ENCODE measurements around the gene GARS1. TPM values are rescaled to one million over a fixed set of nuclear protein-coding genes. Genes with fewer than 3 reads are reported as not detected.
A peak's percentile ranks its signal among the peaks of the same experiment; 100 is the strongest.

The GARS1 gene
- total RNA-seq, 1 donor from 2014 or later, result 95.9 TPM

DNA sequence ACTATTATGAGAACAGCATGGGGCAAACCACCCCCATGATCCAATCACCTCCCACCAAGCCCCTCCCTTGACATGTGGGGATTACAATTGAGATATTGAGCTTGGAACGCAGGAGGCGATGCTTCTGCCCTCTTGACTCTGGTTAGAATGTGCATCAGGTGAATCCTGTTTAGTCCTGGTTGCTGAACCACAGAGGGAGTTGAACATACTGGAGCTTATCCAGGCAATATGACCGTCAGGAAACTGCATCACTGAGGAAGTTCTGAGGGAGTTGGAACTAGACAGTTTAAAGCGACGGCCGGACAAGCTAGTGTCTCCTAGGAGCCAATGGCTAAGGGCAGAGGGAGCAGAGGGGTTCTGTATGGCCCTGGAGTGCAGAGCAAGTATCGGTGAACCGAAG lies 31.8 kb upstream of the GARS1 start:
- Mint-ChIP-seq H3K4me3 (no peak overlapping the region), H3K27ac (peak overlapping the region; percentile 29), H3K4me1 (peaks cover 36% of the 10 kb centered on the region), H3K27me3 (ENCODE audit: insufficient read depth, low read depth) (peaks cover 2% of the 10 kb centered on the region), H3K9me3 (no peaks in the 10 kb centered on the region), H3K36me3 (peaks cover 6% of the 10 kb centered on the region)
- no peak overlapping the region for H3K9ac ChIP-seq
- H4K20me1 ChIP-seq (ENCODE audit: low read depth), result no peaks in the 10 kb centered on the region
- TF ChIP-seq EZH2 (IDR thresholded peaks at IDR 0.05), result no peak
- TF ChIP-seq, protein P1, sequence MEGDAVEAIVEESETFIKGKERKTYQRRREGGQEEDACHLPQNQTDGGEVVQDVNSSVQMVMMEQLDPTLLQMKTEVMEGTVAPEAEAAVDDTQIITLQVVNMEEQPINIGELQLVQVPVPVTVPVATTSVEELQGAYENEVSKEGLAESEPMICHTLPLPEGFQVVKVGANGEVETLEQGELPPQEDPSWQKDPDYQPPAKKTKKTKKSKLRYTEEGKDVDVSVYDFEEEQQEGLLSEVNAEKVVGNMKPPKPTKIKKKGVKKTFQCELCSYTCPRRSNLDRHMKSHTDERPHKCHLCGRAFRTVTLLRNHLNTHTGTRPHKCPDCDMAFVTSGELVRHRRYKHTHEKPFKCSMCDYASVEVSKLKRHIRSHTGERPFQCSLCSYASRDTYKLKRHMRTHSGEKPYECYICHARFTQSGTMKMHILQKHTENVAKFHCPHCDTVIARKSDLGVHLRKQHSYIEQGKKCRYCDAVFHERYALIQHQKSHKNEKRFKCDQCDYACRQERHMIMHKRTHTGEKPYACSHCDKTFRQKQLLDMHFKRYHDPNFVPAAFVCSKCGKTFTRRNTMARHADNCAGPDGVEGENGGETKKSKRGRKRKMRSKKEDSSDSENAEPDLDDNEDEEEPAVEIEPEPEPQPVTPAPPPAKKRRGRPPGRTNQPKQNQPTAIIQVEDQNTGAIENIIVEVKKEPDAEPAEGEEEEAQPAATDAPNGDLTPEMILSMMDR (IDR thresholded peaks at IDR 0.05), result no peak
- no peak for TF ChIP-seq EZH2phosphoT487 (IDR thresholded peaks at IDR 0.05)
- H3K79me2 ChIP-seq (ENCODE audit: low read depth), result no peaks in the 10 kb centered on the region
- H3K27ac ChIP-seq, result no peak overlapping the region
- H3K4me3 ChIP-seq, result no peak overlapping the region
- no peak overlapping the region for H2AFZ ChIP-seq (replicated peaks)
- no peak for DNase-seq (ENCODE audit: low spot score)
- no peaks in the 10 kb centered on the region for H3K36me3 ChIP-seq
- H3K4me2 ChIP-seq, result no peak overlapping the region
- H3K4me1 ChIP-seq, result peaks cover 22% of the 10 kb centered on the region
- H3K9me3 ChIP-seq (ENCODE audit: low read depth), result no peaks in the 10 kb centered on the region
- no peaks in the 10 kb centered on the region for H3K27me3 ChIP-seq
- H3F3A ChIP-seq (ENCODE audit: low read depth), result peaks cover 9% of the 10 kb centered on the region

GRCh38 chr7:30563326-30563942 lies 31.2 kb upstream of the GARS1 start:
- Mint-ChIP-seq H3K4me1 (peaks cover 36% of the 10 kb centered on the region), H3K36me3 (peaks cover 6% of the 10 kb centered on the region), H3K4me3 (no peak overlapping the region), H3K27me3 (ENCODE audit: insufficient read depth, low read depth) (peaks cover 5% of the 10 kb centered on the region), H3K27ac (peak overlapping the region; percentile 55), H3K9me3 (no peaks in the 10 kb centered on the region)
- H3F3A ChIP-seq (ENCODE audit: low read depth), result peaks cover 9% of the 10 kb centered on the region
- no peak overlapping the region for H3K9ac ChIP-seq
- no peak overlapping the region for H2AFZ ChIP-seq (replicated peaks)
- TF ChIP-seq EZH2phosphoT487 (IDR thresholded peaks at IDR 0.05) (no peak), EZH2 (IDR thresholded peaks at IDR 0.05) (no peak)
- TF ChIP-seq, protein P1 (IDR thresholded peaks at IDR 0.05), result no peak
- H3K4me3 ChIP-seq, result no peak overlapping the region
- no peak for DNase-seq (ENCODE audit: low spot score)
- peaks cover 27% of the 10 kb centered on the region for H3K4me1 ChIP-seq
- H3K27me3 ChIP-seq, result no peaks in the 10 kb centered on the region
- no peaks in the 10 kb centered on the region for H3K79me2 ChIP-seq (ENCODE audit: low read depth)
- H3K36me3 ChIP-seq, result no peaks in the 10 kb centered on the region
- no peak overlapping the region for H3K4me2 ChIP-seq
- H3K9me3 ChIP-seq (ENCODE audit: low read depth), result no peaks in the 10 kb centered on the region
- H3K27ac ChIP-seq, result no peak overlapping the region
- H4K20me1 ChIP-seq (ENCODE audit: low read depth), result no peaks in the 10 kb centered on the region

- Mint-ChIP-seq H3K27ac (peak overlapping the region; percentile 59), H3K27me3 (ENCODE audit: insufficient read depth, low read depth) (peaks cover 5% of the 10 kb centered on the region)
- H3F3A ChIP-seq (ENCODE audit: low read depth), result peaks cover 16% of the 10 kb centered on the region
These were observed 30.3 kb upstream of the GARS1 start for GRCh38 chr7:30564243-30564892.

More at GRCh38 chr7:30564243-30564892, 30.3 kb upstream of the GARS1 start:
- Histone ChIP-seq H3K4me2 (no peak overlapping the region), H3K27me3 (no peaks in the 10 kb centered on the region), H3K79me2 (ENCODE audit: low read depth) (no peaks in the 10 kb centered on the region), H3K9ac (no peak overlapping the region), H3K9me3 (ENCODE audit: low read depth) (no peaks in the 10 kb centered on the region), H2AFZ (replicated peaks) (no peak overlapping the region), H3K36me3 (no peaks in the 10 kb centered on the region), H4K20me1 (ENCODE audit: low read depth) (no peaks in the 10 kb centered on the region), H3K4me1 (peaks cover 36% of the 10 kb centered on the region), H3K4me3 (no peak overlapping the region), H3K27ac (no peak overlapping the region)
- no peak for TF ChIP-seq EZH2 (IDR thresholded peaks at IDR 0.05)
- TF ChIP-seq, protein P1 (IDR thresholded peaks at IDR 0.05), result peak; percentile 92
- Mint-ChIP-seq H3K4me3 (no peak overlapping the region), H3K4me1 (peaks cover 36% of the 10 kb centered on the region), H3K9me3 (no peaks in the 10 kb centered on the region), H3K36me3 (peaks cover 6% of the 10 kb centered on the region)
- peak; percentile 89 for DNase-seq (ENCODE audit: low spot score)
